GM19467 (cell line): ENCODE data around the gene TNFAIP8.

Source experiments
- ATAC-seq: cut with Tn5 transposase; IDR thresholded peaks from one replicate; pipeline ENCODE4 v1.9.1; 2021; ENCODE audit warnings: mild to moderate bottlenecking, moderate library complexity; ENCODE audit not compliant: unreplicated experiment

TNFAIP8 gene

DNA sequence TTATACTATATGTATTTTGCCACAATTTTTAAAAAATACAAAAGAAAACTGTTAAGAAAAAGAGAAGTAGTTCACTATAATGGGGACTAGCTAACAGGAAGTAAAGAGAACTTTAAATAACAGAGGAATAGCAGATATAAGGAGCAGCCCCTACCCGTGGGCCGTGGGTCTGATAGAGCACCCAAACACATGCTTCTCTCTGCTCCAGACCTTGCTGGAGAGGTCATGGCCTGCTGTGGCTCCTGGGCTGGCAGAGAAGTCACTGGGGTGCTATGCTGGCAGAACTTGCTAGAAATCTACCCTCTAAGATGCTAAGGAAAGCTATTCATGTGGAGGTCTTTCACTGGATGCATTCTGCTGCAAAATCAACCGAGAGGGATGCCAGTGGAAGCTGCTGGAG is 10.0 kb upstream of the TNFAIP8 start:
- ATAC-seq = no peak

DNA sequence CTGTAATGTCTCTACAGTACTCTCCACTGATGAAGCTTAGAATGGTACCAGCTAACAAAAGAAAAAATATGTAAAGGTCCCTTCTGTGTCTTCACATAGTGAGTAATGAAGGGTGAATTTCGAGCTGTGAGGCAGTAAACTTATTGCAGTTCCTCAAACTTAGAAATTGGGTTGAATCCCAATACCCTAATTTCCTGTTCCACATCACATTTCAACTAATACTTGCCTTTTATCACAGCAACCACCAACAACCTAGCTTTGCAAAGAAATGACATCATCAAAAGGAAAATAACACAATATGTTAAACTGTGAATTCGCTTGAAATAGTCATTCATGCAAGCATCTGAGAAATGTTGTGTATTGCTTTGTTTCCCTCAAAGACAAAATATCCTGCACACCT is 9.4 kb upstream of the TNFAIP8 start:
- ATAC-seq = no peak

DNA sequence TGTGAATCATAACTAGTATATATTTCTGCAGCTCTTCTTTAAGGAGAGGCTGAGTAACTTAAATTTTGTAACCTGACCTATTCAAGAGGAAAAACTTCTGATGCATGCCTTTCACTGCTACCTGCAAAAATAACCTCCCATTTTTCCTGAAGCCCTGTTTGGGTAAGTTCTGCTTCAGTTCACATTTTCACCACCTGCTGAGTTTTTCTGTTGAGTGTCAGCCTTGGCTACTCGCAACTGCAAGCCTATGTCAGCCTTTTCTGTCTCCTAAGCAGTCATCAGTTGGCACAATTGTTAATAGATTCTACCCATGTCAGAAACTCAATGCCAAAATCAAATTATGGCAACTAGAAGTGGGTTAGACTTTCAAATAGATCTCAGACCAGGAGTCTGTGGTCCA is 8.2 kb upstream of the TNFAIP8 start:
- no peak for ATAC-seq

DNA sequence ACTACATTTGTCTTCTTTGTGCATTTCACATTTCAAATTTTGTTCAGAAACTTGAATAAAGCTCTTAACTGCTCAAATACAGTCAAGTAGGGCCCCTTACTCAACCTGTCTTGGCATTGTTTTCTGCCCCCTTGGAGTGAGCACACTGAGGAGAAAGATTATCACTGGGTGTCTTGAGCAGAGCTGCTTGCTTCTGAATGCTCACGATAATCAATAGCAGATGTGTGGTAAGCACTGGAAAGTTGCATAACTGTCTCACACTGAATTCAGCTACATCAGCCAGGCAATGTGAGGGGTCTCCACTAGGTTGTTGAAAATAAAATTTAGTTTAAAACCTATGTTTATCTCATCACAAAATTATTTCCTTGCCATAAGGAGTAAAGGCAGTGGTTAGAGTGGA is 7.8 kb upstream of the TNFAIP8 start:
- ATAC-seq = no peak

DNA sequence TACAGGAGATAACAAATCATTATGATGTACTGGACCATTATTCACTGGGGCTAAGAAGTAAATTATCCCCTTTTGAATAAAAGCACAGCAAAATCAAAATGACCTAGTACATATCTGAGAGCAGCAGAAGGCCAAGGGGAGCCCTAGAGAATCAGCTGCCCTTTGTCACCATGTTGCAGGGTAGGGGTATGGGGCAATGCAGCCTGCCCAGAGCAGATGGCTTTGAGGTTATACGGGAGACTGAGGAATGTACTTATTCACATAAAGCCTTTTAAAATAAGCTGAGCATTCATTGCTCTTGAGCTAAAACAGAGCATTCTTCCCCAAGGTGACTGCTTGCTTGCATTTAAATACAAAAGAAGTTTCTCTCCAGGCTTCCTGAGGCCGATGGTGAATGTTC is 2.6 kb upstream of the TNFAIP8 start:
- no peak for ATAC-seq

DNA sequence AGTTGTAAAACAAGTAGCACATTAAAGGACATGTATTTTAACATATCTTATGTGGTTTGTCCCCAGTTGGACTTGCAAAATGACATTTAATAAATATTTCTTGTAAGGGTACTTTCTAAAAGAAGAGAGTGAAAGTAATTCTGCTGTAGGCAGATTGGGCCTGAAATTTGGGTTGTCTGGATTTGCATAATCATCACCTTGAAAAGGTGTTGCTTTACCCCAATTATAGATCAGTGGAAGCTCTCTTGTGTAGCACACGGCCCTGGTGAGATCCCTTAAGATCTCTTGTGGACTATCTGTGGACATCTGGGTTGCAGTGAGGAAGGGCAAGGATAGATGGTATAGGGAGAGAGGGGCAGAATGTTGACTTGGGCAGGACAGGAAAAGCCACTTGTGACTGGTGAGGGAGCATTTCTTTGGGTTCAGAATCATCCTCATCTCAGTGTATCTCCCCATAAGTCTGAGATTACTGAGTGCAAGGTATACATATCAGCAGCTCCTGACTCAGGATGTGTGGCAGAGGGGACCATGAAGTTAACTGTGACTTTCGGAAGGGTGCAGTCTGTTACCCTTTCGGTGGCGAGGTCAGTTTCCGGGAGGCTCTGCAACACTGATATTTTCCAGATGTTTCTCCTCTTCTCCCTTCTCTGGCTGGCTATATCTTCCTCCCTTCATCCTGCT is 2.0 kb upstream of the TNFAIP8 start:
- ATAC-seq = peak; percentile 58

DNA sequence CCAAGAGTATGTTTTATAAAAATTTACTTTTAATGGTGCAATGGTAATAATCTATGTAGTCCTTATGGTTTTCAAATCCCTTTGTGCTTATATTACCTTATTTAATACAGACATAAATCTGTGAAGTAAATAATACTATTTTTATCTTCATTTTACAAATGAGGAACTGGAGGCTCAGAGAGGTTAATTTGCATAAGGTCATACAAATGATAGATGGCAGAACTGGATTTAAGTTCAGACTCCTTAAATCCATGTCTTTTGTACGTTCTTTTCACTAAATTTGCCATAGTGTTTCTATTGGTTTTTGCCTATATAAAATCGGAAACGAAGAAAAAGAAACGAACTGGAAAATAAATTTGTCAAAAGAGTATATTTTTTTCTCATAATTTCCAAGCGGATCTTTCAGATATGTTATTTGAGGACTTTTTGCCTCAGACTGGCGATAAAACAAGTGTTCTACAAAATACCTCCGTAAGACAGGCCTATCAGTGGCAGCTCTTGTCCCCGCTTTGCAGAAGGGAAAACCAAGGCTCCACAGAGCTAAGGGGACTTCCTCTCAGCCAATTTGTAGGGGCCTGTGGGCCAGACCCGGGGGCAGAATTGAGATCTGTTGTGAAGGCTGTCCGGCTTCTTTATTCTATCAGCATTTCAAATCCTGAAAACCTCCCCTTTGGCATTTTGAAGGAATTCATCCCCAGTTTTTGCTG is 1.1 kb upstream of the TNFAIP8 start:
- no peak for ATAC-seq

DNA sequence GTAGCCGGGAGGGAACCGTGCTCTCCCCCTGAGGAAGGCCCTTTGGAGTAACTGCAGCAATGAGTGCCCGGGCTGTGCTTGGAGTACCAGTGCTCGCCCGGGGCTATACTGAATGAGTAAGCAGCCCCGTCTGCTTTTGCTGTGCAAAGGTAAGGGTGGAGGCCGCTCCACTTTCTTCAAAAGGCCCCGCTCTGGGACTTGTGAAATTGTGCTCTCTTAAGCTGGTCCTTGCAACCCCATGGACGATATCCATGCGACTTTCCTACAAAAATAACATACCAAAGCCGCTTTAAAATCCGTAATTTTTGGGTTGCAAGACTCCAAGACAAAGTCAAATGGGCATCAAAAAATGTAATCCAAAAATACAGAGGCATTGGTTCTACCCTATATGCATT is 578 bp upstream of the TNFAIP8 start:
- no peak for ATAC-seq

DNA sequence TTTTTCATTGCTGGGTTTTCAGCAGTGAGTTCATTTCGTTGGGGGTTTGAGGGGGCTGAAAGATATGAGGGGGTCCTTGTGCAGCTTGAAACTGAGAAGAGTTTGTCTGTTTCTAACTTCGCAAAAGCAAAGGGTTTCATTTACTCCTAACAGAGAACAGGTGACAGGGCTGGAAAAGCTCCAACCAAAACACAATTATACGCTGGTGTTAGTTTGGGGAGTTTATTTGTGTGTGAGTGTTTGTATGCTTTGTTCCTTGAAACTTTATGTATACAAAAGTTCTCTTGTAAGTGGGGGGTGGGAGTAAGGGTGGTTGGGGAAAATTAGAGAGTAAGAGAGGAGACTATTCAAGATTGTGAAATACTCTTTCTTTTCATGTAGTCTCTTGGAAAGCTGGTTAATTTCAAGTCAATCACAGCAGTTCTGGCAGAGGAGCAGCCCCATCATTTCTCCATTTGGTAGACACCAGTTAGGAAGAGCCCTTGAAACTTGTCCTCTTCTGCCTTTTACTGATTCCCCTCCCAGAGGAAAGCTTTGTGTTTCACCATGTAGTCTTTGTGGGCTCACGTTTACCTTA is 881 bp downstream of the TNFAIP8 start:
- ATAC-seq = no peak

DNA sequence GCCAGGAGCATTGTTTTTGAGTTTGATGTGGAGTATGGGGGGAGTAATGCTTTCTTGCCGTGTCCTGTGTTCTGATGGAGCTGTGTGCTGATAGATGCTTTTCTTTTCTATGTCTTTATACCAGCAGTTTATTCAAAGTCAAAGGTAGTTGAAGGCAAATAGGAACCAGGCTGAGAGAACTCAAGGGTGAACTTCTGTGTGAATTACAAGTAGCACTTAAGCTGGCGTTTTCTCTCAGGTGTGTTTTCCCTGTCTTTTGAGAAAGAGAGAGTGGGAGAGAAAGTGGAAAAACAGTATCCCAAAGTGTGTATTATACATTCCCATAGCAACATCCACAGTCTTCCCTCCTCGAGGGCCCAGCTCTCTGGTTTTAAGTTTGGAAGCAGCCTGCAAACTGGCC is 1.5 kb downstream of the TNFAIP8 start:
- ATAC-seq = no peak

DNA sequence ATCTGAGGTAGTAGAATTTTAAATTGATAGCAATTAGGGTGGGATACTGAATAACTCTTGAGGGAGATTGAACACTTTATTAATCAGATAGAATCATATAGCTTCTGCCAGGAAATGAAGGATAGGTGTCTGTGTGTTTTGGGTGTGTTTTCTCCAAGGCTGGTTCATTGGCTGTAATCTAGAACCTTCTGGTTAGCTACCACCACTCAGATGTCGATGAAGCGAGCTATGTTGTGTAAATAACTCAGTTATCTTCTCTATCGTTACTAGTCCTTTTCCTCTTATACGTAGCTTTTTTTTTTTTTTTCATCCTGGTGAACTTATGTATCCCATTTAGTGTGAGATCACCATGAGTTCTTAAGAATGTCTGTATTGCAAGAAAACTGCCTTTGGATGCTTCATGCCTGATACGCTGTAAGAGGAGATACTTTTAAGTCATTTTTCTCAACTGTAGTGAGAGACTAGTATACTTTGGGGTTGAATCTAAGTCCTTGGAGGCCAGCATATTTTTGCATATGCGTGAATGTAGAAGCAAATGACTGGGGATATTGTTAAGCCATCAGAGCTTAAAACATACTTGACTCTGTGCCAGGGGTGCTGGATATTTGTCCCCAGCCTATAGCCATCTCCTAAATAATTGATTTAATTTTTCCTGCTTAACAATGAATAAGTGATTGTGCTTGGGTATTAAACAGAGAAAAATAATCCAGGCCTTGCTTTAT is 2.1 kb downstream of the TNFAIP8 start:
- ATAC-seq = no peak

DNA sequence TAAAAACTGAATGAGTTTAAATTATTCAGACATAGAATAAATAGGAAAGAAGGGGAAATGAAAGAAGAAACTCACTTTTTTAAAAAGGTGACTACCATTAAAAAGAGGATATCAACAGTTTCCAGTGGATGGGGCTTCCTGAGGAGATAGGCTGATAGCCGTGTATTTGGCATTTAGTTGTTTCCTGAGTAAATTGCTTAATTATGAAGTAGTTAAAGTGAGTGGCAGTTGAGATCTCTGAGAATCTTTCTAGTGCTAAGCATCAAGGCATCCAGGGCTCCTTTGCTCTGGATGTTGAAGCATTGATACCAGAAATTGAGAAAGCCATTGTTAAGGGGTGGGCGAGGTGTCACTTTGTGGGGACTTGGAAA is 2.7 kb downstream of the TNFAIP8 start:
- no peak for ATAC-seq

DNA sequence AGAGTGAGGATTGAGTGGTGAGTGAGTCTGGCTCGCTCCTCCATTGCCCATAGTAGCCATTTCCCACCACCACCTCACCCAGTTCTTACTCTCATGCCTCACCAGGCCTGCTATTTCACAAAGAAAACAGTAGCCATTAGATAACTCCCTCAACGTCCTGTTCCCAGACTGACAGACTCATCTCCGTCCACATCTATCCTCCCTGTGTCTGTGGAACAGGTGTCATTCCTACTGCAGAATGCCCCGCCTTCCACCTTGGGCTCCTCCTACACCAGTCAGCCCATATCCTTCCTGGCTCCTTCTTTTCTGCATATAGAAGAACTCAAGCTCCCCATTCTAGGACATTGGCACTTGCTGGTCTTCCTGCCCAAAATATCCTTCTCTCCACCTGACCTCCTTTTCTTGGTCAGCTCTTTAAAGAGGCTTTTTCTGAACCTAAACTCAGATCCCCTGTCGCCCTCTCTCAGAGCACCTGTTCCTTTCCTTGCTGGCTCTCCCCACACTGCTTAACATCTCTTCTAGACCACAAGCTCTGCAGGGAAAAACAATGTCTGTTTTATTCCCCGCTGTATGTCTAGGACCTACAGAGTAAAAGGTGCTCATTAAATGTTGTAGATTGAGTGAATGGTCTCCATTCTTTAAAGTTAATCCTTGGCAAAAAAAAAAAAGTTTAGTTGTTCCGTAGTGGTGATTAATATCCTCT is 3.2 kb downstream of the TNFAIP8 start:
- ATAC-seq = no peak

DNA sequence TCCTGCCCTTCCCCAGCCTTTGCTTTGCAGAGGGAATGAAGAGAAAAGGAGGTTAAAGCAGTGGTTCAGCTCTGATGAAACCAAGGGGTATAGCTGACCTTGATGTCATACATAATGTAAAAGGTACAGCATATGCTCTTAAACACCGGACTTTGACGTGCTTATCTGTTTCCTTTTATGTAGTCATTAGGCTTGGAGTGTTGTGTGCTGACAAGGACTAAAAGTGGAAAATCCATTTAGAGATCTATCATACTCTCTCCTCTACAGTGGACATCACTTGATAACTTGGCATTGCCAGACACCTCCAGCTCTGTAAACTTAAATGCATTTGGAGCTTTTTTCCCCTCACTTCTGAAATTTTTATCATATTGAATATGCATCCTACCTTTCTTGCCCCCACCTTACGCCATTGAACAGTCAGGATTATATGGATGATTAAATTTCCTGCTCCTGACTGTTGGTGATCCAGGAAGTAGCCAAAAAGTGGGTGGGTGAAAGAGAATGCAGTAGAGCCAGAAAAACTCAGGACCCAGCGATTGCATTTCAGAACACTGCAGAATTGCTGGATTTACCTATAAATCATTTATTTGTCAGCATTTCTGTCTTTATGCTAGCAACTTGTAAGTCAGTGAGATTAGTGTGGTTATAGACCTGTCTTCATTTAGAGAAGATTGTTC is 4.1 kb downstream of the TNFAIP8 start:
- no peak for ATAC-seq

DNA sequence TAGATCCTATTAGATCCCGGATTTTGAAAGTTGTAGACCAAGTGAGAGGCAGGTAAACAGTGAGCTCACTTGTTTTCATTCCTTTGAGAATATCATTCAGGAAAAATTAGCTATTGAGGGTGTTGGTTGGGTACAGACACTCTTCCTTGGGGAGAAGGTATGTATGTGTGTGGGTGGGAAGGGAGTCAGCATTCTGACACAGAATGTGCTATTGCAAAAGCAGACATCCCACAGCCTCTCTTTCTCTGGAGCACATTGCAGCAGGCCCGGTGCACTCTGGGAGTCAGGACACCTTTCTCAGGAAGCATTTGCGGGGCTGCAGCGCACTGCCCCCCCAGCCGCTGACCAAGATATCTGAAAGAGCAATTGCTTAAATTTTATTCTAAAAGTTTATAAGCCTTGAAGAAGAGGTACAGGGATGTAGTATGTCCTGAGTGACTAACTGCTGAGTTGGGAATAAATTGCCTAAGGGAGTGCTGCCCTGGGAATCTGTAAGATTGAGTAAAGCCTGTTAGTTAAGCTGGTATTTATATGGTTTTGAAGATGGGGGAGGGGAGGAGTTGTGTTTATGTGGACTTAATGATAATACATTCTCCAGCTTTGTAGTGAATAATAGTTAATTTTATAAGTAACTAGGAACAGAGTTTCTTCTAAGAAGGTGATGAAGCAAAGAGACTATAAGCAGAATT is 5.2 kb downstream of the TNFAIP8 start:
- no peak for ATAC-seq

DNA sequence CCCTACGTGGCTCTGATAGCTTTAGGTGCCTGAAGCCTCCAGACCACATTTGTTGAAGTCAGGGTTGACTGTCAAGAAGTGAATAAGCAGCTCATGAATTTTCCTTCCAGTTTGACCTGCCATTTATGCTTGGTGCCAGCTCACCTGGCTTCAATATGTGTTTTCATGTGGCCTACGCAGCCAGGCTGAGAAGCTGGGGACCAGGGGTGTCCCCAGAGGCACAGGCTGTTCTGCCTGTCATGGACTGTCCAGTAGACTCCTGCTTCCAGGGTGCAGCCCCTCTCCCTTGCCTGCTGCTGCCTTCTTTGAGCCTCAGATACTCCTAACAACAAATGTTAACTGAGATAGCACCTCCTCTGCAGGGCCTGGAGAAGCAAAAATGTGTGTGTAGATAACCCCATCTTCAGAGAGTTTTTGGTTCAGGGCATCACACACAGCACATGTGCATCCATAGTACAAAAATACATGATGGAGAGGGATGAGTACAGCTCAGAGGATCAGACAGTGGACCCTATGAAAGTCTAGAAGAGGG is 5.8 kb downstream of the TNFAIP8 start:
- ATAC-seq = no peak

DNA sequence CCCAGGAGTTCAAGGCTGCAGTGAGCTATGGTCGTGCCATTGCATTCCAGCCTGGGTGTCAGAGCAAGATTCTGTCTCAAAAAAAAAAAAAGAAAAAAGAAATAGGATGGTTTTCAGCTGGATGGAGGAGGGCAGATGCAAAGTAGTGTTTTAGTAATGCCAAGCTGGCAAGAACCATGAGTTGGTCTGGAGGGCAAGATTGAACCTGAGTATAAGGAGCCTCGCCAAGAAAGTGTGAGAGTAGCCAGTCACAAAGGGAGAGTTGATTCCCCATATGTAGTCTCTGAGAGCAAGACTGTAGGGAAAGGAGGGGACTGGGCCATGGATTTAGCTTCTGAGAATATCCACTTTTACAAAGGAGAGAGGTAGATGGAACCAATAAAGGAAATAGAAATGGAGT is 6.9 kb downstream of the TNFAIP8 start:
- ATAC-seq = no peak

DNA sequence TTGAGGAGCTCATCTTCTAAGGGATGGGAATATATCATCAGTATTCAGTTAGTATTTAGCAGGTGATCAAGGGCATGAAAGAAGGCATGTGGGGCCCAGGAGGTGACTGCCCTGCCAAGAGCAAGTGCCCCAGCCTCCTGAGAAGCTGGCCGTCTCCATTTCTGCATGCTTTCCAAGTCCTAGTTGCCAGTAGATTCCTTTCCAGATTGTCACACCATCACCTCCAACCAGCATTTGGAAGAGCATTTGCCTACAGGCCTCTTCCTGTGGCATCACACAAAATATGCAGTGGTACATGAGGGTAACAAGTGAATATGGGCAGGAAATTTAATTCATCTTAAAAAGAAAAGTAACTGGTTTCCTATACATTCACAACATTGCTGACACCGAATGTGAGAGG is 7.5 kb downstream of the TNFAIP8 start:
- ATAC-seq = no peak

DNA sequence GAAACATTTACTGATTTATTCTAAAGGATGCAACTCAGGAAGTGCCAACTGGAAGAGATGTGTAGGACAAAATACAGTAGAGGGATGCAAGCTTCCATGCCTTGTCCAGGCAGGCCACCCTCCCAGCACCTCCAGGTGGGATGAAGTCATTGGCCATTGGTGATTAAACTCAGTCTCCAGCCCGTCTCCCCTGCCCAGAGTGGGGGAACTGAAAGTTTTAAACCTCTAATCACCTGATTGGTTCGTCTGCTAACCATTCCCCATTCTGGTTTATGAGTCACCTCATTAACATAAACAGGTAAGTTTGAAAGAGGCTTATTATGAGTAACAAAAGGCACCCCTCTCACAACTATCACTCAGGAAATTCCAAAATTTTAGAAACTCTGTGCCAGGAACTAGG is 8.1 kb downstream of the TNFAIP8 start:
- no peak for ATAC-seq
